Nephron progenitor cell (in vitro differentiated cells): ENCODE data around the gene ERVMER34-1.

Experiments used
- DNase-seq: peaks from one replicate; pipeline ENCODE4 v3.0.0; 2021
- H3K27ac Mint-ChIP-seq: 2 replicates; pipeline ENCODE4 v1.8.0; 2021; ENCODE audit warnings: mild to moderate bottlenecking, moderate library complexity, mixed read lengths
- H3K27me3 Mint-ChIP-seq: 2 replicates; pipeline ENCODE4 v1.8.0; 2021; ENCODE audit warnings: mild to moderate bottlenecking, low read depth, mixed read lengths; ENCODE audit not compliant: poor library complexity
- H3K36me3 Mint-ChIP-seq: 2 replicates; pipeline ENCODE4 v1.8.0; 2021; ENCODE audit warnings: low read depth, mixed read lengths
- H3K4me1 Mint-ChIP-seq: 2 replicates; pipeline ENCODE4 v1.8.0; 2021; ENCODE audit warnings: mixed read lengths
- H3K4me3 Mint-ChIP-seq: 2 replicates; pipeline ENCODE4 v1.8.0; 2021; ENCODE audit warnings: mild to moderate bottlenecking, moderate library complexity, mixed read lengths
- H3K9me3 Mint-ChIP-seq: 2 replicates; pipeline ENCODE4 v1.8.0; 2021; ENCODE audit warnings: mild to moderate bottlenecking, moderate library complexity, mixed read lengths
- TF ChIP-seq, protein P1 (sequence below): fragments of 200-600 bp; sonication (generic); IDR thresholded peaks from 2 replicates; pipeline ENCODE4 v1.5.0; 2021; ENCODE audit warnings: antibody characterized with exemption

ERVMER34-1 gene

DNA sequence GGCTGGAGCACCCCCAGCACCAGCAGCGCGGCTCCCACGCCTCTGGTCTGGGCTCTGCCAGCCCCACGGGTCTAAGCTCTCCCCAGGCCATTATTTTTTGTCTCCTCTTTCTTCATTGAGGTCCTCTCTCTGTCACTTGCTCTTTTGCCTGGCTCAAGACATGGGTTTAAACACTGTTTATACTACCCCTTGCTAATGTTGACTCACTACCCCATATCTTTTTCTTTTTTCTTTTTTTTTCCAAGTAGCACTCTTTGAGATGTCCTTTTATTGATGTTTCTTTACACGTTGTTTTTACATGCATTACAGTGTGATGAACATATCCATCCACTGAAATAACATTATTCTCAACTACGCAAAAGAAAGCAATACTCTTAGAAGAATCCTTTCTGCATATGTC is 1.7 kb upstream of the ERVMER34-1 start:
- Mint-ChIP-seq H3K9me3 (peaks cover 12% of the 10 kb centered on the region), H3K27ac (no peak overlapping the region), H3K4me1 (peaks cover 14% of the 10 kb centered on the region), H3K36me3 (peaks cover 4% of the 10 kb centered on the region), H3K27me3 (peaks cover 14% of the 10 kb centered on the region), H3K4me3 (peak overlapping the region; percentile 5)
- no peak for DNase-seq
- TF ChIP-seq, protein P1, sequence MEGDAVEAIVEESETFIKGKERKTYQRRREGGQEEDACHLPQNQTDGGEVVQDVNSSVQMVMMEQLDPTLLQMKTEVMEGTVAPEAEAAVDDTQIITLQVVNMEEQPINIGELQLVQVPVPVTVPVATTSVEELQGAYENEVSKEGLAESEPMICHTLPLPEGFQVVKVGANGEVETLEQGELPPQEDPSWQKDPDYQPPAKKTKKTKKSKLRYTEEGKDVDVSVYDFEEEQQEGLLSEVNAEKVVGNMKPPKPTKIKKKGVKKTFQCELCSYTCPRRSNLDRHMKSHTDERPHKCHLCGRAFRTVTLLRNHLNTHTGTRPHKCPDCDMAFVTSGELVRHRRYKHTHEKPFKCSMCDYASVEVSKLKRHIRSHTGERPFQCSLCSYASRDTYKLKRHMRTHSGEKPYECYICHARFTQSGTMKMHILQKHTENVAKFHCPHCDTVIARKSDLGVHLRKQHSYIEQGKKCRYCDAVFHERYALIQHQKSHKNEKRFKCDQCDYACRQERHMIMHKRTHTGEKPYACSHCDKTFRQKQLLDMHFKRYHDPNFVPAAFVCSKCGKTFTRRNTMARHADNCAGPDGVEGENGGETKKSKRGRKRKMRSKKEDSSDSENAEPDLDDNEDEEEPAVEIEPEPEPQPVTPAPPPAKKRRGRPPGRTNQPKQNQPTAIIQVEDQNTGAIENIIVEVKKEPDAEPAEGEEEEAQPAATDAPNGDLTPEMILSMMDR: no peak

DNA sequence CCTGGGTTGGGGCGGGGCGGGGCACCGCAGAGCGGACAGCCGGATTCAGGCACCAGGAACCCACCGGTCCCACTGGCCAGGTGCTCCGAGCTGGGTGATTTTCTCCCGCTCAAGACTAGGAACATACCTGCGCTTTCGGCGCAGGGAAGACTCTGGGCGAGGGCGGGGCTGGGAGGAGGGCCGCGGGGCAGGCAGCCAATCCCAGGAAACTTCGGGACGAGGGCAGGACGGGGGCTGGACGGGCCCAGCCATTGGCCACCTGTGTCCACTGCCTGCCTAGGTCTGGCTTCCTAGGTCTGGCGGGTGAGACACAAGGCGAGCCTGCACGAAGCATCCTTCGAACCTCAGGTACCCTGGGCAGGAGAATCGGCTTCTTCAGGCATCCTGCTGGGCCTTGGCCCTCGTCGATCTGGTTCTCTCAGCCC is 274 bp upstream of the ERVMER34-1 start:
- Mint-ChIP-seq H3K4me3 (peak overlapping the region; percentile 85), H3K36me3 (peaks cover 7% of the 10 kb centered on the region), H3K4me1 (peaks cover 14% of the 10 kb centered on the region), H3K9me3 (peaks cover 12% of the 10 kb centered on the region), H3K27me3 (peaks cover 14% of the 10 kb centered on the region), H3K27ac (no peak overlapping the region)
- DNase-seq: peak; percentile 62
- TF ChIP-seq, protein P1: no peak

DNA sequence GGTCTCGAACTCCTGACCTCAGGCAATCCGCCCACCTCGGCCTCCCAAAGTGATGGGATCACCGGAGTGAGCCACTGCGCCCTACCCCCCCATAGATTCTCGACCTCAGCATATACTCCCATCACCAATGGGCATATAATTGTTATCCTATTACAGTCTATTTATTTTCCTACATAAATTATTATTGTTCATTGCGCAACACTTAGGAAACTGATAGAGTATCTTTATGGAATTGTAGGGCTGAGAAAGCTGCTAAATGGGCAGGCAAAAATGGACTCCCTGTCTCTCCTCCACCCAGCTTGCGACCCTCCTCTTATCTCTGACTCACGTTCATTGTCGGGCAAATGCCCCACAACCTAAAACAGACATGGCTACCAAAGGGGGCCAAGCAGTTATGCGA is 1.0 kb downstream of the ERVMER34-1 start:
- DNase-seq: no peak
- Mint-ChIP-seq H3K36me3 (peaks cover 18% of the 10 kb centered on the region), H3K4me3 (peak overlapping the region; percentile 85), H3K27me3 (peaks cover 14% of the 10 kb centered on the region), H3K4me1 (peaks cover 14% of the 10 kb centered on the region), H3K9me3 (peaks cover 12% of the 10 kb centered on the region), H3K27ac (no peak overlapping the region)
- TF ChIP-seq, protein P1: no peak

DNA sequence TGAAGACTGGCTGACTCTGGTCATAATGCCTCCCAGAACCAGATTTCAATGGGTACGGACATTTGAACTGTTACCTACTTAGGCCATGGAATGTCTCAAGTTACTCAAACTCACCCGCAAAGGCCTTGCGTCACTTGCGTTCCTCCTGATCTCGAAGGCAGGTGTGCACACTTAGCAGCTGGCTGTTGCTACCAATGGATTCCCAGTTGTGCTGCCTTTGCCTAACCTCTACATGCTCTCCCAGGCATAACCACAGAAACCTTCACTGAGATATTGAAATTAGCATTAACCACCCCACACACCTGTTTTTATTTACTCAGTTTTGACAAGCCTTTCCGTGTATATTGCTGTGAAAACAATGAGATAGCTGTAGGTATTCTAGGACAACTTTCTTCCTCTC is 2.8 kb downstream of the ERVMER34-1 start:
- H3K36me3 Mint-ChIP-seq: peaks cover 31% of the 10 kb centered on the region
- peaks cover 14% of the 10 kb centered on the region for H3K4me1 Mint-ChIP-seq
- H3K27ac Mint-ChIP-seq: peak overlapping the region; percentile 9
- H3K9me3 Mint-ChIP-seq: peaks cover 12% of the 10 kb centered on the region
- TF ChIP-seq, protein P1: no peak
- no peak overlapping the region for H3K4me3 Mint-ChIP-seq
- H3K27me3 Mint-ChIP-seq: peaks cover 17% of the 10 kb centered on the region
- DNase-seq: no peak

DNA sequence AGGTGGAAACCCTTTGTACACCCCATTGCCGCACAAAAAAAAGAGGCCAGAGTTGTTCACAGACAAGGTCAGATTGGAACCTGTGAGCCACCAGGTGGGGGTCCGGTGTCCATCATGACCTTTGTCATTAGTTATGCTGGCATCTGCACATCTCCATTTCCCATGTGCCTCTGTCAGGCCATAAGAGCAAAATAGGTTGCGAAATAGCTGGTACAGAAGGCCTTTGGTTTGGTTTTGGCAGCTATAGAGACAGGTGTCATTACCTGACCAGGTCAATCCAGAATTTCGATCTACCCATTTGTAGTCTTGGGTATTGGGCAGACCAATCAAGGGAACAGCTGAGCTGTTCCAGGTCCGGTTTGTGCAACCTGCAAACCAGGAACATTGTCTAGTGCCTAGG is 6.6 kb downstream of the ERVMER34-1 start:
- Mint-ChIP-seq H3K4me3 (no peak overlapping the region), H3K27me3 (peaks cover 7% of the 10 kb centered on the region), H3K36me3 (peaks cover 31% of the 10 kb centered on the region), H3K4me1 (peaks cover 16% of the 10 kb centered on the region), H3K27ac (no peak overlapping the region), H3K9me3 (peaks cover 5% of the 10 kb centered on the region)
- TF ChIP-seq, protein P1: no peak
- no peak for DNase-seq

DNA sequence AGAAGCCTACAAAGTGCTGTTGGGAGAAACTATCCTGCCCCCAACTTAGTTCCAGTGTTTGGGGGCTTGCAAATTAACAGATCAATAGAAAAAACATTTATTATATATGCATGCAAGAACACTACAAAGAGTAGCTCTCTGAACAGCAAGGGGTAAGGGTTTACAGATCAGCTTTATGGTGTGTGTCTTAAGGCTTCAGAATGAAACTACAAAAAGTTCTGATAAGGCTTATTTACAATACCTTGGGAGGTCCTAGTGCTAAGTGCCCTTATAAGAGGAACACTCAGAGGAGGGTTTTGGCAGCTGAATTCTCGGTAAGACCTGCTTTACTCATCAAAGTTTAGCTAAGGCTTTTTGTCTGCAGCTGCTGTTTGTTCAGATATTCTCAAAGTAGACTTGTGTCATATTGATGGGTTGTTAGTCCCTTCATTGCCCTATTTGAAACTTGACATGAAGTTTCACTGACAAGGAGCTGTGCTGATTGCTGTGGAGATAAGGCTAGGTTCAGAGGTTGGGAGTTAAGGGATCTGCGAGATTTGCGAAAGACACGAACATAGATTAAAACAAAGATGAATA is 7.7 kb downstream of the ERVMER34-1 start:
- TF ChIP-seq, protein P1: no peak
- Mint-ChIP-seq H3K27ac (no peak overlapping the region), H3K27me3 (peaks cover 3% of the 10 kb centered on the region), H3K4me1 (peaks cover 13% of the 10 kb centered on the region), H3K36me3 (peaks cover 34% of the 10 kb centered on the region), H3K4me3 (no peak overlapping the region), H3K9me3 (peaks cover 8% of the 10 kb centered on the region)
- DNase-seq: no peak
